Smooth muscle cell (in vitro differentiated cells): ENCODE data around the gene TPRG1L. TPM values are rescaled to one million over a fixed set of nuclear protein-coding genes. Genes with fewer than 3 reads are reported as not detected.

Experiments used
- DNase-seq: peaks from one replicate; lab custom pipeline; 2025; ENCODE audit not compliant: unreplicated experiment; lab: John Stamatoyannopoulos, UW
- H2AFZ ChIP-seq: fragments of 200-600 bp; sonication (generic); 2 replicates; pipeline ENCODE4 v1.6.0; 2016; ENCODE audit warnings: antibody characterized with exemption, low read depth, mild to moderate bottlenecking
- H3F3A ChIP-seq: fragments of 200-600 bp; sonication (generic); 2 replicates; pipeline ENCODE4 v1.6.0; 2017; ENCODE audit warnings: antibody characterized with exemption, low read depth
- H3K27ac ChIP-seq: fragments of 200-600 bp; sonication (generic); 2 replicates; pipeline ENCODE4 v1.5.1; 2016; ENCODE audit warnings: low read depth, mild to moderate bottlenecking
- H3K27me3 ChIP-seq: fragments of 200-600 bp; sonication (generic); 2 replicates; pipeline ENCODE4 v1.6.1; 2016; ENCODE audit warnings: low read depth, mild to moderate bottlenecking
- H3K36me3 ChIP-seq: fragments of 200-600 bp; sonication (generic); 2 replicates; pipeline ENCODE4 v1.5.1; 2016; ENCODE audit warnings: low read depth
- H3K4me1 ChIP-seq: fragments of 200-600 bp; sonication (generic); 2 replicates; pipeline ENCODE4 v1.5.1; 2016; ENCODE audit warnings: low read depth
- H3K4me2 ChIP-seq: fragments of 200-600 bp; sonication (generic); 2 replicates; pipeline ENCODE4 v1.6.0; 2016; ENCODE audit warnings: mild to moderate bottlenecking
- H3K4me3 ChIP-seq: fragments of 200-600 bp; sonication (generic); 2 replicates; pipeline ENCODE4 v1.5.1; 2016; ENCODE audit warnings: mild to moderate bottlenecking
- H3K79me2 ChIP-seq: fragments of 200-600 bp; sonication (generic); 2 replicates; pipeline ENCODE4 v1.6.0; 2016; ENCODE audit warnings: low read depth, mild to moderate bottlenecking
- H3K9ac ChIP-seq: fragments of 200-600 bp; sonication (generic); 2 replicates; pipeline ENCODE4 v1.6.0; 2016; ENCODE audit warnings: low read depth
- H3K9me3 ChIP-seq: fragments of 200-600 bp; sonication (generic); replicated peaks from 2 replicates; pipeline ENCODE4 v1.5.1; 2016; ENCODE audit warnings: low read depth
- H4K20me1 ChIP-seq: fragments of 200-600 bp; sonication (generic); 2 replicates; pipeline ENCODE4 v1.6.0; 2016; ENCODE audit warnings: low read depth
- CTCF ChIP-seq: fragments of 200-600 bp; sonication (generic); IDR thresholded peaks from 2 replicates; pipeline ENCODE4 v1.5.1; 2017; ENCODE audit warnings: borderline replicate concordance, mild to moderate bottlenecking, antibody characterized with exemption; ENCODE audit not compliant: insufficient read depth, poor library complexity, severe bottlenecking
- WGBS: methylation state at CpG from one replicate; pipeline ENCODE4 v1.1.7; 2016; ENCODE audit warnings: low lambda C conversion rate; 5-methylcytosine and 5-hydroxymethylcytosine counted together
- polyA plus RNA-seq: library from polyadenylated mRNA; unstranded; fragments of >200 nt; fragmentation: Nextera tagmentation; extraction: Ambion mirVana; gene quantifications from 2 replicates; pipeline ENCODE4 v1.2.1, GENCODE V29; 2016
- total RNA-seq: library from RNA; depleted of rRNA; stranded (reverse); fragments of >200 nt; gene quantifications from 2 replicates; pipeline ENCODE4 v1.2.3, GENCODE V29; 2014

TPRG1L gene
- total and polyA plus RNA-seq, 2 experiments from 2014 or later: 20.7 to 35.0 TPM

GRCh38 chr1:3603571-3604467, 21.0 kb upstream of the TPRG1L start:
- no peak overlapping the region for H3K4me2 ChIP-seq
- 95% methylated on average over 27 of the region's 29 CpGs for WGBS
- no peaks in the 10 kb centered on the region for H3K79me2 ChIP-seq
- no peak for TF ChIP-seq CTCF
- H2AFZ ChIP-seq: no peak overlapping the region
- no peak overlapping the region for H3K27ac ChIP-seq
- H4K20me1 ChIP-seq: no peaks in the 10 kb centered on the region
- H3K4me1 ChIP-seq: peaks cover 4% of the 10 kb centered on the region
- no peaks in the 10 kb centered on the region for H3K36me3 ChIP-seq
- no peaks in the 10 kb centered on the region for H3K9me3 ChIP-seq
- H3K4me3 ChIP-seq: no peak overlapping the region
- no peaks in the 10 kb centered on the region for H3F3A ChIP-seq
- no peaks in the 10 kb centered on the region for H3K27me3 ChIP-seq
- H3K9ac ChIP-seq: no peak overlapping the region
- no peak for DNase-seq

- H3K4me2 ChIP-seq: no peak overlapping the region
- DNase-seq: no peak
- H3K4me1 ChIP-seq: peaks cover 1% of the 10 kb centered on the region
- H2AFZ ChIP-seq: no peak overlapping the region
- H3K79me2 ChIP-seq: no peaks in the 10 kb centered on the region
- H3K9ac ChIP-seq: no peak overlapping the region
- H3K4me3 ChIP-seq: no peak overlapping the region
- H3F3A ChIP-seq: no peaks in the 10 kb centered on the region
- no peak for TF ChIP-seq CTCF
- no peak overlapping the region for H3K27ac ChIP-seq
- H3K27me3 ChIP-seq: no peaks in the 10 kb centered on the region
- no peaks in the 10 kb centered on the region for H3K36me3 ChIP-seq
- H3K9me3 ChIP-seq: no peaks in the 10 kb centered on the region
- WGBS: 93% methylated on average over 8 of the region's 8 CpGs
- no peaks in the 10 kb centered on the region for H4K20me1 ChIP-seq
Measured at GRCh38 chr1:3604468-3604974, 20.3 kb upstream of the TPRG1L start.

- H3K4me3 ChIP-seq: no peak overlapping the region
- H2AFZ ChIP-seq: no peak overlapping the region
- H3K27me3 ChIP-seq: peaks cover 2% of the 10 kb centered on the region
- H4K20me1 ChIP-seq: no peaks in the 10 kb centered on the region
- no peak overlapping the region for H3K9ac ChIP-seq
- H3K36me3 ChIP-seq: no peaks in the 10 kb centered on the region
- no peak overlapping the region for H3K27ac ChIP-seq
- no peak for DNase-seq
- no peaks in the 10 kb centered on the region for H3K9me3 ChIP-seq
- peaks cover 4% of the 10 kb centered on the region for H3K4me1 ChIP-seq
- 93% methylated on average over 7 of the region's 7 CpGs for WGBS
- H3K79me2 ChIP-seq: no peaks in the 10 kb centered on the region
- H3K4me2 ChIP-seq: no peak overlapping the region
- H3F3A ChIP-seq: no peaks in the 10 kb centered on the region
- TF ChIP-seq CTCF: no peak
Measured at GRCh38 chr1:3604997-3605823, 19.6 kb upstream of the TPRG1L start.
